T-helper 2 cell treated with Interferon-gamma antibody and Interleukin-4, amounts not matched to agents 100 ng/mL and 5 ng/mL, for 36 hours (primary cell): Measurements from ENCODE around the gene UCK1. TPM values are rescaled to one million over a fixed set of nuclear protein-coding genes. Genes with fewer than 3 reads are reported as not detected.

ENCODE experiments used
- intact Hi-C: fragments of 100-400 bp; cut with micrococcal nuclease; formaldehyde crosslinking; loops from one replicate; pipeline ENCODE4 v1.15.1; 2023
- total RNA-seq: library from RNA; stranded (reverse); gene quantifications from 2 replicates; pipeline ENCODE4 v1.2.3, GENCODE V29; 2022

UCK1 gene
- 28.6 and 30.1 TPM in 2 replicates for total RNA-seq

GRCh38 chr9:131530920-131531832, at the start of gene UCK1:
Gene UCK1, minus strand, starts transcription at chr9:131531263. Its CDS starts 89 bp downstream, at chr9:131531174.
- intact Hi-C loops = loop anchor here (1.0 to 2.0 kb wide), 2 partner anchors 26 to 406 kb away; partner anchors contain the start of gene NUP214

GRCh38 chr9:131580358-131580757, 49.3 kb upstream of the UCK1 start:
- intact Hi-C loops = loop anchor here (10.0 kb wide), 1 partner anchor 1006 kb away; the partner anchor contains the start of gene FUBP3

- intact Hi-C loops = loop anchor here (10.0 kb wide), 1 partner anchor 1005 kb away; the partner anchor contains the start of gene FUBP3
These were observed 48.7 kb upstream of the UCK1 start for GRCh38 chr9:131579789-131580211.

GRCh38 chr9:131578731-131579504, 47.9 kb upstream of the UCK1 start:
- intact Hi-C loops = no loop called here

GRCh38 chr9:131578021-131578420, 47.0 kb upstream of the UCK1 start:
- intact Hi-C loops = no loop called here

- intact Hi-C loops = no loop called here
These were observed 46.2 kb upstream of the UCK1 start for GRCh38 chr9:131577005-131578000.

GRCh38 chr9:131575946-131576853, 45.1 kb upstream of the UCK1 start:
- intact Hi-C loops = no loop called here

GRCh38 chr9:131574730-131575640, 43.9 kb upstream of the UCK1 start:
- intact Hi-C loops = no loop called here

- intact Hi-C loops = no loop called here
These were observed 36.8 kb upstream of the UCK1 start for GRCh38 chr9:131567910-131568309.

- intact Hi-C loops = no loop called here
These were observed 35.1 kb upstream of the UCK1 start for GRCh38 chr9:131566158-131566557.

- intact Hi-C loops = no loop called here
These were observed 34.3 kb upstream of the UCK1 start for GRCh38 chr9:131565369-131565768.

GRCh38 chr9:131562032-131562959, 31.2 kb upstream of the UCK1 start:
- intact Hi-C loops = no loop called here

GRCh38 chr9:131559421-131560000, 28.4 kb upstream of the UCK1 start:
- intact Hi-C loops = no loop called here

GRCh38 chr9:131557855-131558548, 26.9 kb upstream of the UCK1 start:
- intact Hi-C loops = no loop called here

- intact Hi-C loops = no loop called here
These were observed 25.0 kb upstream of the UCK1 start for GRCh38 chr9:131555841-131556673.
